HG03378 (cell line): Measurements from ENCODE around the gene STAT3.
A peak's percentile ranks its signal among the peaks of the same experiment; 100 is the strongest.
"Not testable (repeated sequence)": the region's sequence is repeated elsewhere in the genome, so short reads cannot be mapped to it uniquely, and the experiment has no call there.

Source experiments
- ATAC-seq: cut with Tn5 transposase; IDR thresholded peaks from one replicate; pipeline ENCODE4 v1.9.1; 2021; ENCODE audit warnings: mild to moderate bottlenecking, moderate library complexity; ENCODE audit not compliant: unreplicated experiment

STAT3 gene

GRCh38 chr17:42409523-42410318 is 21.5 kb upstream of the STAT3 start:
- ATAC-seq: no peak

GRCh38 chr17:42408061-42408460 is 19.8 kb upstream of the STAT3 start:
- no peak for ATAC-seq

GRCh38 chr17:42407289-42407836 is 19.1 kb upstream of the STAT3 start:
- ATAC-seq: no peak

GRCh38 chr17:42406615-42407288 is 18.5 kb upstream of the STAT3 start:
- no peak for ATAC-seq

- no peak for ATAC-seq
These were observed 17.8 kb upstream of the STAT3 start for GRCh38 chr17:42405963-42406495.

GRCh38 chr17:42405076-42405475 is 16.8 kb upstream of the STAT3 start:
- ATAC-seq: no peak

- no peak for ATAC-seq
These were observed 16.2 kb upstream of the STAT3 start for GRCh38 chr17:42404326-42405055.

- no peak for ATAC-seq
These were observed 14.9 kb upstream of the STAT3 start for GRCh38 chr17:42403150-42403549.

- no peak for ATAC-seq
These were observed 13.9 kb upstream of the STAT3 start for GRCh38 chr17:42402117-42402516.

- not testable (repeated sequence) for ATAC-seq
These were observed 12.7 kb upstream of the STAT3 start for GRCh38 chr17:42400844-42401375.

GRCh38 chr17:42399948-42400843 is 12.0 kb upstream of the STAT3 start:
- no peak for ATAC-seq

GRCh38 chr17:42399121-42399520 is 10.9 kb upstream of the STAT3 start:
- ATAC-seq: no peak

- ATAC-seq: not testable (repeated sequence)
These were observed 7.4 kb upstream of the STAT3 start for GRCh38 chr17:42395601-42396000.

- no peak for ATAC-seq
These were observed 6.6 kb upstream of the STAT3 start for GRCh38 chr17:42394838-42395237.

- ATAC-seq: no peak
These were observed 4.6 kb upstream of the STAT3 start for GRCh38 chr17:42392692-42393415.

GRCh38 chr17:42391439-42391838 is 3.2 kb upstream of the STAT3 start:
- not testable (repeated sequence) for ATAC-seq

- no peak for ATAC-seq
These were observed 1.7 kb upstream of the STAT3 start for GRCh38 chr17:42389899-42390298.

- peak; percentile 27 for ATAC-seq
These were observed 834 bp upstream of the STAT3 start for GRCh38 chr17:42389135-42389417.

- peak; percentile 4 for ATAC-seq
These were observed 421 bp downstream of the STAT3 start for GRCh38 chr17:42387661-42388380.
